SU-DHL-6 (cell line): ENCODE data around the gene LBH.

ENCODE experiments used
- H2AFZ ChIP-seq: fragments of 200-600 bp; sonication (generic); 2 replicates; pipeline ENCODE4 v1.6.1; 2014; ENCODE audit warnings: low read depth, mild to moderate bottlenecking, moderate library complexity, mixed read lengths, antibody characterized with exemption, low read length; ENCODE audit not compliant: severe bottlenecking
- H3F3A ChIP-seq: fragments of 200-600 bp; shearing (Covaris generic); 2 replicates; pipeline ENCODE4 v1.6.0; 2016; ENCODE audit warnings: antibody characterized with exemption, mild to moderate bottlenecking; ENCODE audit not compliant: insufficient read depth
- H3K27ac ChIP-seq: fragments of 200-600 bp; sonication (generic); 2 replicates; pipeline ENCODE4 v1.5.1; 2016; ENCODE audit warnings: low read depth, mild to moderate bottlenecking, low read length, moderate library complexity, mixed read lengths
- H3K27me3 ChIP-seq: fragments of 200-600 bp; sonication (generic), shearing (Covaris generic); 2 replicates; pipeline ENCODE4 v1.6.0; 2014; ENCODE audit warnings: mild to moderate bottlenecking, low read length
- H3K36me3 ChIP-seq: fragments of 200-600 bp; sonication (generic); 2 replicates; pipeline ENCODE4 v1.6.1; 2014; ENCODE audit warnings: mild to moderate bottlenecking, low read length, mixed read lengths
- H3K4me2 ChIP-seq: fragments of 300-600, 200-600 bp; shearing (Covaris generic), sonication (generic); 2 replicates; pipeline ENCODE4 v1.6.0; 2014; ENCODE audit warnings: low read length, low read depth, mild to moderate bottlenecking; ENCODE audit not compliant: poor library complexity, severe bottlenecking
- H3K4me3 ChIP-seq: fragments of 200-600 bp; sonication (generic); 2 replicates; pipeline ENCODE4 v1.5.1; 2014; ENCODE audit warnings: antibody characterized with exemption, low read length, mild to moderate bottlenecking, mixed read lengths; ENCODE audit not compliant: insufficient read depth, poor library complexity, severe bottlenecking
- H3K79me2 ChIP-seq: fragments of 200-600 bp; sonication (generic); 2 replicates; pipeline ENCODE4 v1.6.1; 2014; ENCODE audit warnings: mild to moderate bottlenecking, low read length, moderate library complexity; ENCODE audit not compliant: insufficient read depth
- H3K9ac ChIP-seq: fragments of 200-600 bp; sonication (generic); 2 replicates; pipeline ENCODE4 v1.7.0; 2014; ENCODE audit warnings: mild to moderate bottlenecking, low read length
- H3K9me2 ChIP-seq: fragments of 200-600 bp; sonication (generic); replicated peaks from 2 replicates; pipeline ENCODE4 v1.6.1; 2014; ENCODE audit warnings: low read length; ENCODE audit not compliant: insufficient read depth
- H3K9me3 ChIP-seq: fragments of 200-600 bp; sonication (generic); 2 replicates; pipeline ENCODE4 v1.6.1; 2014; ENCODE audit warnings: low read length, mixed read lengths; ENCODE audit not compliant: insufficient read depth
- H4K20me1 ChIP-seq: fragments of 200-600 bp; sonication (generic); 2 replicates; pipeline ENCODE4 v1.6.1; 2014; ENCODE audit warnings: low read depth, mild to moderate bottlenecking, antibody characterized with exemption, low read length, moderate library complexity, mixed read lengths
- EZH2phosphoT487 ChIP-seq: fragments of 200-600 bp; sonication (generic), shearing (Covaris generic); conservative IDR thresholded peaks from 2 replicates; pipeline ENCODE4 v1.6.1; 2018; ENCODE audit warnings: mild to moderate bottlenecking, antibody characterized with exemption, low read length, moderate library complexity, mixed read lengths
- TF ChIP-seq, protein P1 (sequence below): fragments of 200-600 bp; sonication (generic); IDR thresholded peaks from one replicate; pipeline ENCODE4 v1.5.1; 2017; ENCODE audit warnings: antibody characterized with exemption, mild to moderate bottlenecking, low read length, moderate library complexity; ENCODE audit not compliant: insufficient read depth, poor library complexity, severe bottlenecking

The LBH gene

GRCh38 chr2:30300456-30301221 lies 69.3 kb downstream of the LBH start:
- Histone ChIP-seq H3K27ac (no peak overlapping the region), H3F3A (no peaks in the 10 kb centered on the region), H3K9ac (no peak overlapping the region), H3K4me2 (no peak overlapping the region), H4K20me1 (no peaks in the 10 kb centered on the region), H3K27me3 (no peaks in the 10 kb centered on the region), H3K36me3 (no peaks in the 10 kb centered on the region), H3K9me3 (no peaks in the 10 kb centered on the region), H3K4me3 (no peak overlapping the region), H2AFZ (no peak overlapping the region), H3K9me2 (no peaks in the 10 kb centered on the region), H3K79me2 (no peaks in the 10 kb centered on the region)
- TF ChIP-seq EZH2phosphoT487: no peak
- TF ChIP-seq, protein P1, sequence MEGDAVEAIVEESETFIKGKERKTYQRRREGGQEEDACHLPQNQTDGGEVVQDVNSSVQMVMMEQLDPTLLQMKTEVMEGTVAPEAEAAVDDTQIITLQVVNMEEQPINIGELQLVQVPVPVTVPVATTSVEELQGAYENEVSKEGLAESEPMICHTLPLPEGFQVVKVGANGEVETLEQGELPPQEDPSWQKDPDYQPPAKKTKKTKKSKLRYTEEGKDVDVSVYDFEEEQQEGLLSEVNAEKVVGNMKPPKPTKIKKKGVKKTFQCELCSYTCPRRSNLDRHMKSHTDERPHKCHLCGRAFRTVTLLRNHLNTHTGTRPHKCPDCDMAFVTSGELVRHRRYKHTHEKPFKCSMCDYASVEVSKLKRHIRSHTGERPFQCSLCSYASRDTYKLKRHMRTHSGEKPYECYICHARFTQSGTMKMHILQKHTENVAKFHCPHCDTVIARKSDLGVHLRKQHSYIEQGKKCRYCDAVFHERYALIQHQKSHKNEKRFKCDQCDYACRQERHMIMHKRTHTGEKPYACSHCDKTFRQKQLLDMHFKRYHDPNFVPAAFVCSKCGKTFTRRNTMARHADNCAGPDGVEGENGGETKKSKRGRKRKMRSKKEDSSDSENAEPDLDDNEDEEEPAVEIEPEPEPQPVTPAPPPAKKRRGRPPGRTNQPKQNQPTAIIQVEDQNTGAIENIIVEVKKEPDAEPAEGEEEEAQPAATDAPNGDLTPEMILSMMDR: no peak

DNA sequence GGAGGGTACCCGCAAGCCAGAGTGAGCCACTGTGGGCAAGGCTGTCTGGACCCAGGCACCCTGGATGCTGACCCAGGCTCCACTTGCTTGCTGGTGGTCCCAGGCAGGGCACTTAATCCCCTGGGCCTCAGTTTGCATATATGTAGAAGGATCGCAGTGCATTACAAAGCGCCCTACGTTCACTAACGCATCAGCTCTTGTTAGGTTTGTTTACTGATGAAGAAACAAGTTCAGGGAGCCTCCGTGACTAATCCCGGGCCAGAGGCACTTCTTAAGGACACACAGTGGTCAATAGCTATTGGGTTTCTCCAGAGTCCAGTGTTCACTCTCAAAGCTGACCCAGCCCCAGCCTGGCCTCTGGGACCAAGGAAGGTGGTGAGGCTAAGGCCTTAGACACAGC lies 70.2 kb downstream of the LBH start:
- Histone ChIP-seq H3K9me3 (no peaks in the 10 kb centered on the region), H3K79me2 (no peaks in the 10 kb centered on the region), H3K27ac (no peak overlapping the region), H3K9me2 (no peaks in the 10 kb centered on the region), H3F3A (no peaks in the 10 kb centered on the region), H3K27me3 (no peaks in the 10 kb centered on the region), H3K36me3 (no peaks in the 10 kb centered on the region), H4K20me1 (no peaks in the 10 kb centered on the region), H3K9ac (no peak overlapping the region), H2AFZ (no peak overlapping the region), H3K4me2 (no peak overlapping the region), H3K4me3 (no peak overlapping the region)
- TF ChIP-seq EZH2phosphoT487: no peak
- TF ChIP-seq, protein P1: no peak

GRCh38 chr2:30302566-30302965 lies 71.2 kb downstream of the LBH start:
- Histone ChIP-seq H3K36me3 (no peaks in the 10 kb centered on the region), H2AFZ (no peak overlapping the region), H3K27me3 (no peaks in the 10 kb centered on the region), H3K9me3 (no peaks in the 10 kb centered on the region), H4K20me1 (no peaks in the 10 kb centered on the region), H3K79me2 (no peaks in the 10 kb centered on the region), H3K4me3 (no peak overlapping the region), H3K9me2 (no peaks in the 10 kb centered on the region), H3K9ac (no peak overlapping the region), H3K4me2 (no peak overlapping the region), H3K27ac (no peak overlapping the region), H3F3A (no peaks in the 10 kb centered on the region)
- TF ChIP-seq, protein P1: no peak
- TF ChIP-seq EZH2phosphoT487: no peak
